HEK293 (cell line): ENCODE results near the gene AIFM1.

Experiments used
- CTCF ChIA-PET: fragments of 350-600 bp; formaldehyde crosslinking; extraction: SDS; loops from one replicate; lab custom pipeline; 2021; ENCODE audit warnings: antibody characterized with exemption; lab: Yijun Ruan, JAX
- POLR2A ChIA-PET: fragments of 300-600 bp; formaldehyde crosslinking; extraction: SDS; loops from one replicate; lab custom pipeline; 2020; ENCODE audit warnings: antibody characterized with exemption, inconsistent platforms; lab: Yijun Ruan, JAX
- H3K27ac ChIP-seq: fragments of 200-500 bp; sonication (Bioruptor generic); 2 replicates; pipeline ENCODE4 v1.5.1; 2014; ENCODE audit warnings: low read depth, low read length, control low read depth, inconsistent platforms; ENCODE audit errors: extremely low read depth
- H3K36me3 ChIP-seq, 2 experiments: fragments of 200-500 bp in 1 of 2; sonication (Bioruptor generic) in 1 of 2; 1 replicate in 1 of 2; 2 replicates in 1 of 2; pipeline ENCODE4 v1.5.1; 2014 to 2017; ENCODE audit warnings: inconsistent platforms in 2 of 2, low read length in 2 of 2; ENCODE audit not compliant: control insufficient read depth in 2 of 2, insufficient read depth in 1 of 2
- H3K4me1 ChIP-seq: fragments of 200-500 bp; sonication (Bioruptor generic); 2 replicates; pipeline ENCODE4 v1.5.1; 2014; ENCODE audit warnings: mild to moderate bottlenecking, low read length, inconsistent platforms; ENCODE audit not compliant: control insufficient read depth, insufficient read depth
- H3K4me3 ChIP-seq: 2 replicates; pipeline ENCODE4 v1.5.1; 2011; ENCODE audit warnings: low read depth, mild to moderate bottlenecking, control low read depth, low read length, moderate library complexity
- H3K9me3 ChIP-seq: fragments of 200-500 bp; sonication (Bioruptor generic); 2 replicates; pipeline ENCODE4 v1.5.1; 2014; ENCODE audit warnings: low read depth, low read length, inconsistent platforms; ENCODE audit not compliant: control insufficient read depth, insufficient read depth
- FEZF1 ChIP-seq: fragments of 450-650 bp; formaldehyde crosslinking; IDR thresholded peaks from 2 replicates; pipeline ENCODE4 v1.5.1; 2016; ENCODE audit warnings: missing biosample characterization, missing genetic modification characterization
- GFI1B ChIP-seq: fragments of 450-650 bp; formaldehyde crosslinking; IDR thresholded peaks from 2 replicates; pipeline ENCODE4 v1.5.1; 2016; ENCODE audit warnings: missing biosample characterization, missing genetic modification characterization
- HOXD13 ChIP-seq: sonication (generic); formaldehyde crosslinking; IDR thresholded peaks from 2 replicates; pipeline ENCODE4 v1.8.0; 2022; ENCODE audit warnings: missing genetic modification reagents, borderline replicate concordance
- TCF7L2 ChIP-seq: IDR thresholded peaks from 2 replicates; pipeline ENCODE4 v1.6.1; 2011; ENCODE audit warnings: low read depth, mild to moderate bottlenecking, inconsistent platforms, low read length, moderate library complexity, borderline replicate concordance
- YY2 ChIP-seq: fragments of 450-650 bp; formaldehyde crosslinking; IDR thresholded peaks from 2 replicates; pipeline ENCODE4 v1.5.1; 2016; ENCODE audit warnings: missing biosample characterization, missing genetic modification characterization
- ZBTB11 ChIP-seq: fragments of 450-650 bp; formaldehyde crosslinking; conservative IDR thresholded peaks from 2 replicates; pipeline ENCODE4 v1.5.1; 2016; ENCODE audit warnings: low read depth, missing biosample characterization, missing genetic modification characterization
- ZBTB48 ChIP-seq: fragments of 450-650 bp; formaldehyde crosslinking; IDR thresholded peaks from 2 replicates; pipeline ENCODE4 v1.5.1; 2016; ENCODE audit warnings: missing biosample characterization, missing genetic modification characterization
- ZBTB6 ChIP-seq: fragments of 450-650 bp; formaldehyde crosslinking; IDR thresholded peaks from 2 replicates; pipeline ENCODE4 v1.5.1; 2017; ENCODE audit warnings: missing biosample characterization, missing genetic modification characterization
- ZEB2 ChIP-seq: fragments of 450-650 bp; formaldehyde crosslinking; IDR thresholded peaks from 2 replicates; pipeline ENCODE4 v1.5.1; 2016; ENCODE audit warnings: missing biosample characterization, missing genetic modification characterization
- ZFP37 ChIP-seq: fragments of 450-650 bp; formaldehyde crosslinking; IDR thresholded peaks from 2 replicates; pipeline ENCODE4 v1.5.1; 2016; ENCODE audit warnings: missing biosample characterization, missing genetic modification characterization
- ZIC2 ChIP-seq: fragments of 450-650 bp; formaldehyde crosslinking; IDR thresholded peaks from 2 replicates; pipeline ENCODE4 v1.5.1; 2016; ENCODE audit warnings: missing biosample characterization, missing genetic modification characterization
- ZNF132 ChIP-seq: fragments of 450-650 bp; formaldehyde crosslinking; IDR thresholded peaks from 2 replicates; pipeline ENCODE4 v1.5.1; 2017; ENCODE audit warnings: missing biosample characterization, missing genetic modification characterization, borderline replicate concordance
- ZNF138 ChIP-seq: fragments of 450-650 bp; formaldehyde crosslinking; IDR thresholded peaks from 2 replicates; pipeline ENCODE4 v1.5.1; 2016; ENCODE audit warnings: missing biosample characterization, missing genetic modification characterization, borderline replicate concordance
- ZNF350 ChIP-seq: fragments of 450-650 bp; formaldehyde crosslinking; IDR thresholded peaks from 2 replicates; pipeline ENCODE4 v1.5.0; 2017; ENCODE audit warnings: missing biosample characterization, mild to moderate bottlenecking, missing genetic modification characterization
- ZNF354C ChIP-seq: fragments of 450-650 bp; formaldehyde crosslinking; IDR thresholded peaks from 2 replicates; pipeline ENCODE4 v1.5.1; 2016; ENCODE audit warnings: missing biosample characterization, missing genetic modification characterization, low read depth, borderline replicate concordance
- ZNF426 ChIP-seq: fragments of 450-650 bp; formaldehyde crosslinking; IDR thresholded peaks from 2 replicates; pipeline ENCODE4 v1.5.1; 2017; ENCODE audit warnings: missing biosample characterization, missing genetic modification characterization, mild to moderate bottlenecking, inconsistent platforms, moderate library complexity
- ZNF449 ChIP-seq: fragments of 450-650 bp; formaldehyde crosslinking; IDR thresholded peaks from 2 replicates; pipeline ENCODE4 v1.5.1; 2017; ENCODE audit warnings: missing biosample characterization, mild to moderate bottlenecking, missing genetic modification characterization, moderate library complexity
- ZNF473 ChIP-seq: fragments of 450-650 bp; formaldehyde crosslinking; IDR thresholded peaks from 2 replicates; pipeline ENCODE4 v1.5.1; 2017; ENCODE audit warnings: missing biosample characterization, missing genetic modification characterization
- ZNF513 ChIP-seq: fragments of 450-650 bp; IDR thresholded peaks from 2 replicates; pipeline ENCODE4 v1.5.1; 2018; ENCODE audit warnings: missing biosample characterization, missing genetic modification characterization
- ZNF544 ChIP-seq: fragments of 450-650 bp; formaldehyde crosslinking; IDR thresholded peaks from 2 replicates; pipeline ENCODE4 v1.5.0; 2017; ENCODE audit warnings: missing biosample characterization, missing genetic modification characterization
- ZNF555 ChIP-seq: fragments of 450-650 bp; formaldehyde crosslinking; conservative IDR thresholded peaks from 2 replicates; pipeline ENCODE4 v1.5.1; 2017; ENCODE audit warnings: missing biosample characterization, mild to moderate bottlenecking, missing genetic modification characterization, inconsistent platforms
- ZNF626 ChIP-seq: fragments of 450-650 bp; sonication (Bioruptor Pico); formaldehyde crosslinking; IDR thresholded peaks from 2 replicates; pipeline ENCODE4 v1.5.1; 2018; ENCODE audit warnings: missing biosample characterization, missing genetic modification characterization, inconsistent platforms
- ZNF639 ChIP-seq: fragments of 450-650 bp; formaldehyde crosslinking; IDR thresholded peaks from 2 replicates; pipeline ENCODE4 v1.5.1; 2016; ENCODE audit warnings: missing biosample characterization, missing genetic modification characterization
- ZNF664 ChIP-seq: fragments of 450-650 bp; formaldehyde crosslinking; IDR thresholded peaks from 2 replicates; pipeline ENCODE4 v1.5.1; 2016; ENCODE audit warnings: missing biosample characterization, missing genetic modification characterization
- ZNF747 ChIP-seq: fragments of 450-650 bp; formaldehyde crosslinking; IDR thresholded peaks from 2 replicates; pipeline ENCODE4 v1.5.1; 2016; ENCODE audit warnings: missing biosample characterization, missing genetic modification characterization
- ZNF785 ChIP-seq: fragments of 450-650 bp; formaldehyde crosslinking; IDR thresholded peaks from 2 replicates; pipeline ENCODE4 v1.5.1; 2016; ENCODE audit warnings: missing biosample characterization, missing genetic modification characterization
- ZNF830 ChIP-seq: fragments of 450-650 bp; IDR thresholded peaks from 2 replicates; pipeline ENCODE4 v1.5.0; 2018; ENCODE audit warnings: missing biosample characterization, missing genetic modification characterization, low read depth, mild to moderate bottlenecking, moderate library complexity
- ZNF837 ChIP-seq: fragments of 450-650 bp; formaldehyde crosslinking; IDR thresholded peaks from 2 replicates; pipeline ENCODE4 v1.5.1; 2016; ENCODE audit warnings: missing biosample characterization, missing genetic modification characterization

AIFM1 gene

GRCh38 chrX:130163398-130163797 lies 2.2 kb downstream of the AIFM1 start (continued):
- TF ChIP-seq TCF7L2 (no peak), GFI1B (no peak), ZNF138 (tag by site-specific recombination) (no peak), ZFP37 (tag by site-specific recombination) (no peak), ZNF664 (tag by site-specific recombination) (no peak), ZNF449 (no peak), ZNF830 (tag by site-specific recombination) (no peak), ZNF132 (tag by site-specific recombination) (no peak), ZNF544 (tag by site-specific recombination) (no peak), ZBTB48 (no peak), ZNF837 (tag by site-specific recombination) (no peak), ZNF473 (tag by site-specific recombination) (no peak), YY2 (tag by site-specific recombination) (no peak), ZNF513 (tag by site-specific recombination) (no peak), ZNF350 (tag by site-specific recombination) (no peak)
- TF ChIP-seq, all 188 proteins: peak for 6

- Histone ChIP-seq H3K36me3 (no peaks in the 10 kb centered on the region), H3K4me3 (no peak overlapping the region), H3K27ac (no peak overlapping the region), H3K9me3 (no peaks in the 10 kb centered on the region), H3K4me1 (peaks cover 8% of the 10 kb centered on the region)
- CTCF ChIA-PET, result interaction anchor here (0.7 to 1.2 kb wide), 2 partner anchors 26 to 707 kb away, joined by 3 to 4 read pairs; no protein-coding TSS in a partner anchor
- POLR2A ChIA-PET, result no interaction called here
- TF ChIP-seq ZNF354C (no peak), ZNF555 (tag by site-specific recombination) (no peak), ZBTB6 (no peak), ZBTB11 (tag by site-specific recombination) (no peak), ZNF785 (tag by site-specific recombination) (no peak), ZNF639 (tag by site-specific recombination) (no peak), ZNF626 (tag by site-specific recombination) (no peak), ZIC2 (tag by site-specific recombination) (no peak), ZNF426 (tag by site-specific recombination) (no peak), ZEB2 (tag by site-specific recombination) (no peak), ZNF747 (tag by site-specific recombination) (no peak), HOXD13 (CRISPR knock-in tag) (no peak), FEZF1 (tag by site-specific recombination) (no peak)
Measured at GRCh38 chrX:130162094-130162735, 3.4 kb downstream of the AIFM1 start.
